HUES6 (cell line): ENCODE measurements around the gene HAGHL.

Experiments used
- H3K27ac ChIP-seq: 2 replicates; pipeline ENCODE4 v1.7.0; 2013; ENCODE audit warnings: low read depth, mild to moderate bottlenecking, low read length, inconsistent platforms
- H3K27me3 ChIP-seq: 2 replicates; pipeline ENCODE4 v1.6.1; 2013; ENCODE audit warnings: low read length; ENCODE audit not compliant: control insufficient read depth, insufficient read depth
- H3K36me3 ChIP-seq: 2 replicates; pipeline ENCODE4 v1.6.1; 2013; ENCODE audit warnings: low read length; ENCODE audit not compliant: control insufficient read depth, insufficient read depth
- H3K4me1 ChIP-seq: 2 replicates; pipeline ENCODE4 v1.6.1; 2013; ENCODE audit warnings: low read length; ENCODE audit not compliant: control insufficient read depth, insufficient read depth
- H3K4me3 ChIP-seq: 2 replicates; pipeline ENCODE4 v1.5.1; 2013; ENCODE audit warnings: low read depth, low read length
- H3K9ac ChIP-seq: one replicate; pipeline ENCODE4 v1.6.1; 2013; ENCODE audit warnings: mild to moderate bottlenecking, low read length
- H3K9me3 ChIP-seq: 2 replicates; pipeline ENCODE4 v1.6.1; 2013; ENCODE audit warnings: low read depth, low read length; ENCODE audit not compliant: control insufficient read depth, insufficient read depth

HAGHL gene

DNA sequence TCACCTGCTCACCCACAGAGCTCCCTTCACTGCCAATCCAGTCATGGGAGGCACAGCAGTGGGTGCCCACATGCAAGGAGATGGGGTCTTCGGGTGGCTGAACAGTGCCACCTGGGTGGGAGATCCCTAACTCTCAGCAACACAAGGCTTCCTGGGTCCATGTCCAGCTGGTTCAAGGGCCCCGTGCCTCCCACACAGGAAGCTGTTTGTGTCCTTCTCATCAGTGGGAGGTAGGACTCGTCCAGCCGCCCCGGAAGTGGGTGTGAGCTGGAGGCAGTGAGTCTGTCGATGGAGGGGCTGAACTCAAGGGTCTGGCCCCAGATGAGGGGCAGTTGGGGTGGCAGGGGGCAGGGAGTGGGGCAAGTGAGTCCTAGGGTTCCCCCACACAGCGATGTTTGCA lies 22.9 kb upstream of the HAGHL start:
- Histone ChIP-seq H3K27me3 (peaks cover 97% of the 10 kb centered on the region), H3K27ac (no peak overlapping the region), H3K9me3 (no peaks in the 10 kb centered on the region), H3K4me1 (peaks cover 5% of the 10 kb centered on the region; the same call in 1 of the 2 replicates), H3K36me3 (no peaks in the 10 kb centered on the region), H3K9ac (no peak overlapping the region), H3K4me3 (no peak overlapping the region)

DNA sequence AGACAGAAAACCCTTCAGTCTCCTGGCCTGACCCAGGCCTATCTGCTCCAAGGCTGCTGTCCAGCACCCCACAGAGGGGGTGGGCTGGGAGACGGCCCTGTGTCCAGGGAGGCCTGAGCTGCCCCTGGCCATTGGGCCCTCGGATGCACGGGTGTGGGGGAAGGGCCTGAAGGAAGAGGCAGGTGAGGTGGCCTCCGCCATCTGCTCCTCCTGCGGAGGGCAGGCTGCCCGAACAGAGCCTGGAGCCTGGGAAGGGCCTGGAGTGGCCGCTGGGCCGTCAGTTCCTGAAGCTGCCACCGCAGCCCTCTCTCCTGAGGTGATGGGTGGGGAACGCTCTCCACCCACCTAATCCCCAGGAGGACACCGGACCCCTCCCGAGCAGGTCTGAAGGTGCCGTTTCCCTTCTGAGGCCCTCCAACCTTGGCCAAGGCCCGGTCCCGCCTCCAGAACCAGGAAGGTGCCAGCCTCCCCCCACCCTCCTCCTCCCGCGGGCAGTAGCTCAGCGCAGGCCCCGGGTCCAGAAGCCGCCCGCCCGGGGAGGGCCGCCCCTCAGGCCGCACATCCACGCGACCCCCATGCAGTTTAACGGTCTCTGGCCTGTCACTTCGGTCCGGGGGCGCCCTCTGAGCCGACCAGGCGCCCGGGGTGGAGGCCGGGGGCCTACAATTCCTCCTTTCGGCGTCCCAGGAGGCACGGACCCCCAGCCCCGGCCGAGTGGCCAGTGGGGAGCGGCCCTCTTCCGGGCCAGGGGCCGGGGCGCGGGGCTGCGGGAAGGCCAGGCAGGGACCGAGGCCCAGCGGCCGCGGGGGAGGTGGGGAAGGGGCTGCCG lies 22.1 kb upstream of the HAGHL start:
- Histone ChIP-seq H3K36me3 (no peaks in the 10 kb centered on the region), H3K9ac (no peak overlapping the region), H3K27me3 (peaks cover 97% of the 10 kb centered on the region), H3K27ac (no peak overlapping the region), H3K4me1 (peaks cover 6% of the 10 kb centered on the region), H3K9me3 (no peaks in the 10 kb centered on the region), H3K4me3 (peak overlapping the region; percentile 44)

DNA sequence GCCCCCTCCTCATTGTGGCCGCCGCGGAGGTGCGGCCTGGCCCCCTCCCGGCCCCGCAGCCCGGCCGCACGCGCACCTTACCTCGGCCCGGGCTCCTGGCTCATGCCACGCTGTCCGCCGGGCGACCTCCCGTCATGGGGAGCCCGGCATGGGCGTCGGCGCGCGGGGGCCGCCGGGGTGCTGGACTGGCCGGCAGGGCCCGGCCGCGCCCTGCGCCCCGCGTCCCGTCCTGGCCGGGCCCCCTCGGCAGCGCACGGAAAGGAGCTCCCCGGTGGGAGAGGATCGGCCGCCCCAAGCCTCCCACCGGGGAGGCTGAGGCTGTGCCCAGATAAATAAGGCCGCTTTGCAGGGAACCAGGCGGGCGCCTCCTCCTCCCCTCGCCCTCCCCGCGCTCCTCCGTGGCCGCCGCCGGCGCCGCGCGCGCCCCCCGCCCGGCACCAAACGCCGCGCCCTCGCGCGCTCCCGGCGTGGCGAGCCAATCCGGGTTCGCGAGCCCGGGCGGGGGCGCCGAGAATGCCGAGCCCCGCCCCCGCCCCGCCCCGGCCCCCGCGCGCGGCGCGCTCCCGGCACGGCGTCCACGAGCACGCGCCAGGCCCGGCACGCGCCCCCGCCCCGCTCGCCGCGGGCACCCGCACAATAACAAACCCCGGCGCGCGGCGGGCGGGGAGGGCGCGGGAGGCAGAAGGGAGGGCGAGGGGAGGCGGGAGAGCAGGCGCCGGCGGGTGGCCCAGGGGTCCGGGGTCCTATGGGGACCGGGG lies 21.3 kb upstream of the HAGHL start, which contains the start of gene FBXL16:
FBXL16 (minus strand) TSS at position 371 of the 758 bp plus-strand sequence. CDS start 8,396 bp downstream, outside the sequence.
- peak within 1 kb of the TSS; percentile 64 for H3K4me3 ChIP-seq
- no peak within 1 kb of the TSS for H3K9ac ChIP-seq
- no peaks in the 10 kb centered on the region for H3K9me3 ChIP-seq
- no peak within 1 kb of the TSS for H3K27ac ChIP-seq
- peaks cover 10% of the 10 kb centered on the region for H3K4me1 ChIP-seq
- H3K27me3 ChIP-seq = peaks cover 97% of the 10 kb centered on the region
- H3K36me3 ChIP-seq = no peaks in the 10 kb centered on the region

DNA sequence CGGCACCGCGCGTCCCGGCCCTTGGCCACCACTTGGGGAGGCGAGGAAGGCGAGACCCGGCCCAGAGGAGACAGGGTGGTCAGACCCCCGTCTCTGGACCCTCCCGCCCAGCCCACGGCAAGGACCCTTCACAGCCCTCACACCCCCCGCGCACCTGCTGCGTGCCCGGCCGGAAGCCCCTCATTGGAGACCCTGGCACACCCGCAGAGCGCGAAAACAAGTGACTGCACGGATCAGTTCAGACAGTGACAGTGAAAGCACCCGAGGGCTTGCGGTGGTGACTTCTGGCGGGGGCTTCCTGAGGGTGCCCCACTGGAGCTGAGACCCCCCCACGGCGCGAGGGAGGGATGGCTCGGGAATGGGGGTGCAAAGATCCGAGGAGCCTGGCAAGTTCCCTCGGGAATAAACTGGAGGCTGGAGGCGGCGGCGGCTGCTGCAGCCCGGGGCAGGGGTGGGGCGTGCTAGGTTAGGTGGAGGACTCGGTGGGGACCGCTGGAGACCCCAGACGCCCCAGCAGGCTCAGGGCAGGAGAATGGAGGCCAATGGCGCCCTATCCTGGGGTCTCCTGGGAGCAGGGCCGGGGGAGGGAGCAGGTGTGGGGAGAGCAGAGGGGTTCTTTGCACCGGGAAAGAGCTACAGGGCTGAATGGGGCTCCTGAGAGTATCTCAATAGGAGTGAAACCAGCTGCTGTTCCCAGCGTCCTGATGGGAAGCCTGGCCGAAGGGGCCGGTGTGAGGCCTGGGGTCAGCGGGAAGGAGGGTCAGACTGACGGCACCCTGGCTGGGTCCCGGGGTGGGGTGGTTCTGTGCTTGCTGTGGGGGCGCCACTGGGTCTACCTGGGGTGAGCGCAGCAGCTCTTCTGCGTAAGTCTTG lies 20.5 kb upstream of the HAGHL start:
- Histone ChIP-seq H3K27ac (no peak overlapping the region), H3K27me3 (peaks cover 94% of the 10 kb centered on the region), H3K9me3 (no peaks in the 10 kb centered on the region), H3K4me1 (peaks cover 5% of the 10 kb centered on the region; the same call in 1 of the 2 replicates), H3K4me3 (peak overlapping the region; percentile 64), H3K9ac (no peak overlapping the region), H3K36me3 (no peaks in the 10 kb centered on the region)

DNA sequence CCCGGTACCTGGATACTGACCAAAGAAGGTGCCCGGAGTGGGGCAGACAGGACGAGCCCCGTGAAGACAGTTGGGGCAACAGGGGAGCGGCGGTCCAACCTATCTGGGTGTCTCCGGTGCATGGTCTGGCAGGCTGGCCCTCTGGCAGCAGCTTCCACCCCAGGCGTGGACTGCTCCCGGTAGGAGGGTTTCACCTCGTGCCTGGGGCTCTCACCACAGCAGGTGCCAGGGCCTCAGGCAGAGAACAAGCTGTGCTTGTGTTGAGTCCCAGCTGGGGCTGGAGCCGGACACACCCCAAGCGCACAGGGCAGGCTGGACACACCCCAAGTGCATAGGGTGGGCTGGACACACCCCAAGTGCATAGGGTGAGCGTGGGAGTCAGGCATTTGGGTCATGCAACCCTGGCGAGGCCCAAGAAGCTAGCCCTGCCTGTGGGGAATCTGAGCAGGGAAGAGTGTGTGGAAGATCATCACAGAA lies 19.8 kb upstream of the HAGHL start:
- Histone ChIP-seq H3K9ac (no peak overlapping the region), H3K27ac (no peak overlapping the region), H3K4me3 (peak overlapping the region; percentile 64), H3K4me1 (peaks cover 5% of the 10 kb centered on the region; the same call in 1 of the 2 replicates), H3K27me3 (peaks cover 87% of the 10 kb centered on the region), H3K36me3 (no peaks in the 10 kb centered on the region), H3K9me3 (no peaks in the 10 kb centered on the region)

DNA sequence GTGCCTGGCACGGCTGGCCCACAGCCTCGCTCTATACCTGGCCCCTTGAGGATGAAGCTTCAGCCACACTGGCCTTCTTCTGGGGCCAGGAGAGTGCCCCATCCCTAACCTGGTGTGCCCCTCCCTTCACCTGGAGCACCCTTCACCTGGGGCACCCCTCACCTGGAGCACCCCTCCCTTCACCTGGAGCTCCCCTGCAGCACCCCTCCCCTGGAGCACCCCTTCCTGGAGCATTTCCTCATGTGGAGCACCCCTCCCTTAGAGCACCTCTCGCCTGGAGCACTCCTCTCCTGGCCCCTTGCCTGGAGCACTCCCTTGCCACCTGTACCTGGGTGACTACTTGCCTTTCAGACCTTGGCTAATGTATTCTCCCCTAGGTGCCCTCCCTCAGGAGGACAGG lies 18.9 kb upstream of the HAGHL start:
- H3K9ac ChIP-seq = no peak overlapping the region
- peaks cover 78% of the 10 kb centered on the region for H3K27me3 ChIP-seq
- no peak overlapping the region for H3K27ac ChIP-seq
- peaks cover 5% of the 10 kb centered on the region; the same call in 1 of the 2 replicates for H3K4me1 ChIP-seq
- H3K36me3 ChIP-seq = no peaks in the 10 kb centered on the region
- no peak overlapping the region for H3K4me3 ChIP-seq
- no peaks in the 10 kb centered on the region for H3K9me3 ChIP-seq

DNA sequence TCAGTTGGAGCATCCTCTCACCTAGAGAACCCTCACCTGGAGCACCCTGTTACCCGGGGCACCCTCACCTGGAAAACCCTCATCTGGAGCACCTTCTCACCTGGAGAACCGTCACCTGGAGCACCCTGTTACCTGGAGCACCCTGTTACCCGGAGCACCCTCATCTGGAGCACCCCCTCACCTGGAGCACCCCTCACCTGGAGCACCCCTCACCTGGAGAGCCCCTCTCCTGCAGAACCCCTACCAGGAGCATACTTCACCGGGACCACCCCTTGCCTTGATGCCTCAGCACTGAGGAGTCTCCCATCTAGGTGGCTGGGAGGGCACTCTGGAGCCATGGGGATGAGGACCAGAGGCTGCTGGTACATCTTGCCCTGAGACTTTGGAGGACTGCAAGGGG lies 17.9 kb upstream of the HAGHL start:
- Histone ChIP-seq H3K9me3 (no peaks in the 10 kb centered on the region), H3K4me1 (peaks cover 5% of the 10 kb centered on the region; the same call in 1 of the 2 replicates), H3K27me3 (peaks cover 71% of the 10 kb centered on the region)

DNA sequence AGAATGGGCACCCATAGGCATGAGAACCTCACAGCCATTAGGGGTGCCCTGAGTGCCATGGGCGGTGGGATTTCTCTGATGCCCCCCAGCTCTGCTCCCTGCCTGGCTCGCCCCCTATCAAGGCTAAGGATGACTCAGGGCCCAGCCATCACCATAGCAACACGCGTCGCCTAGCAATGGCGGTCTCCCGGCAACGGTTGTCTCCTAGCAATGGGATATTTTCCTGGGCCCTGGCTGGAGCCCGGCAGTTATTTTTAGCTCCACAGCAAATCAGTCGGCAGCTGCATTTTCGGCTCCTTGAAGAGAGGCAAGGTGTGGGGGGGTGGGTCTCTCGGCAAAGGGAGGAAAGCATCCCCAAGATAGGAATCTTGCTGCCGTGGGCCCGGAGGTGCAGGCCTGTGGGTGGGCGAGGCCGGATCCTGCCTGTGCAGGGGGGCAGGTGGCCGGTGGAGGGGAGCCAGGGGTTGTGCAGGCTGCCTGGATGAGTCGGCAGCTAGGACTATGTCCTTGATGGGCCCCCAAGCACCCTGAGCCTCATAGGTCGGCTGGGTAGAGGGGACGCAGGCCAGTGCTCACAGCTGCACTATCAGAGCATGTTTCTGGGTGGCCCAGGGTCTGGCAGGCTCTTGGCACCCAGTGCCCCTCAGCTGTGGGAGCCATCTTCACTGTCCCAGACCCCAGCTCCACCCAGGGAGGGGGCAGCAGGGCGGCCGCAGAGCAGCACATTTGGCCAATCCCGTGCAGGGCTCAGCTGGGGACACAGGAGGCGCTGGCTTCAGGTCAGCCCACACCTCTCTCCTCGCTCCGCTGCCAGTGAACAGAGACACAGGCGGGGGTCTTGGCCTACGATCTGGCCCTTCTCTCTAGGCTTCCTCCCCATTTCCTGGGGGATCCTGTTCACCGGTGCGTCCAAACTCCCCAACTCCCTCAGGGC lies 17.1 kb upstream of the HAGHL start:
- H3K4me3 ChIP-seq = no peak overlapping the region
- H3K9me3 ChIP-seq = no peaks in the 10 kb centered on the region
- no peak overlapping the region for H3K9ac ChIP-seq
- H3K36me3 ChIP-seq = no peaks in the 10 kb centered on the region
- H3K4me1 ChIP-seq = peaks cover 12% of the 10 kb centered on the region; the same call in 1 of the 2 replicates
- H3K27ac ChIP-seq = no peak overlapping the region
- H3K27me3 ChIP-seq = peaks cover 62% of the 10 kb centered on the region

More for the DNA sequence above, 17.9 kb upstream of the HAGHL start:
- Histone ChIP-seq H3K27ac (no peak overlapping the region), H3K4me3 (no peak overlapping the region), H3K9ac (no peak overlapping the region), H3K36me3 (no peaks in the 10 kb centered on the region)

DNA sequence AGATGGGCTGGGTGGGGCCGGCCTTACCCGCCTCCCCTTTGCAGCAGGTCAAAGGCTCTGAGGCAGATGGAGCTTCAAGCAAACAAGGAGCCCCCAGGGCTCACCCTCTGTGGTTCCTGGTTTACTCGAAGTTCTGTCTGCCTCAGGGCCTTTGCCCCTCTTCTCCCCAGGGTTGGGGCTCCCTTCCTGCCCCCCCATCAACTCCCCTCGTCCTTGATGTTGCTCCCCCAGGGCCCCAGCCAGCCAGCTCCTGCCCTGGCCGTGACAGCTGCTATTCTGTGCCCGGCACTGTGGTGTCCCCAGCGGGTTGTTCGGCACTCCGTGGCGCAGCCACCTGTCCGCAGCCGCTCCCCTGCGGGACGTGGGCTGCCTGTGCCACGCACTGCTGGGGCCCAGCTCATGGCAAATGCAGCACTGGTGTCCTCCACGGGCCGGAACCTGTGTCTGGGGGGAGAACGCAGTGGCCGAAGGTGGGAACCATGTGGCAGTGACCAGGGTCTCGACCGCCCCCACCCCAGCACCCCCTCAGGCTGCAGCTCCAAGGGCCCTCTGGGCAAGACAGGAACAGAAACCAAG lies 16.3 kb upstream of the HAGHL start:
- Histone ChIP-seq H3K36me3 (no peaks in the 10 kb centered on the region), H3K9ac (no peak overlapping the region), H3K4me3 (no peak overlapping the region), H3K27me3 (peaks cover 60% of the 10 kb centered on the region), H3K27ac (no peak overlapping the region), H3K4me1 (peaks cover 12% of the 10 kb centered on the region; the same call in 1 of the 2 replicates), H3K9me3 (no peaks in the 10 kb centered on the region)
